Adrenal gland (tissue), 5 donors: ENCODE measurements around the gene NINJ1.

Experiments used
- CTCF ChIP-seq, 6 experiments: fragments of 450-650 bp in 4 of 6; fragments of 200-600 bp in 2 of 6; sonication (generic) in 1 of 6; IDR thresholded peaks; 1 replicate in 5 of 6; 2 replicates in 1 of 6; pipeline versions ENCODE4 v1.5.1 to v1.8.0; 2016 to 2021; ENCODE audit warnings: antibody characterized with exemption in 6 of 6, mild to moderate bottlenecking in 2 of 6, moderate library complexity in 1 of 6
- POLR2A ChIP-seq, 2 donors: fragments of 450-650 bp; IDR thresholded peaks; one replicate each; pipeline ENCODE4 v1.6.1; 2017; ENCODE audit warnings: antibody characterized with exemption in 2 of 2, mild to moderate bottlenecking in 2 of 2, moderate library complexity in 1 of 2
- donor health status: DM: no; HTN: no; CAD: no.

- TF ChIP-seq POLR2A (IDR thresholded peaks at IDR 0.05), result no peak
- TF ChIP-seq CTCF (IDR thresholded peaks at IDR 0.05), result no peak
These were observed 41.6 kb downstream of the NINJ1 start for GRCh38 chr9:93092251-93092991.
